ENCODE measurements around the gene ISM1. TPM values are rescaled to one million over a fixed set of nuclear protein-coding genes. Genes with fewer than 3 reads are reported as not detected.

Gene ISM1
- total and polyA plus RNA-seq, 2 of the 13 experiments (the other 11 are each of a cell fraction or from before 2014, with no cell fraction given) = 0.40 to 1.4 TPM

- H3K4me3 ChIP-seq (replicated peaks in 1 of 3; ENCODE audit: insufficient read depth in 1 of 3, low read depth in 2 of 3, low read length in 3 of 3) = no peak overlapping the region
- 58% methylated on average over 1 of the region's 1 CpG for WGBS (ENCODE audit: low lambda C conversion rate)
- no peak overlapping the region for H2AFZ ChIP-seq (ENCODE audit: low read length)
- H4K20me1 ChIP-seq (ENCODE audit: insufficient read depth, low read length) = no peaks in the 10 kb centered on the region
- ChIA-PET CTCF (ENCODE audit: low intra/inter-chr PET ratio, low total read pairs) (no interaction called here), POLR2A (interaction anchor here (1.3 kb wide), 1 partner anchor 17 kb away, joined by 5 read pairs; no protein-coding TSS in a partner anchor)
- TF ChIP-seq JUN (CRISPR knock-in tag; IDR thresholded peaks at IDR 0.05) = no peak
- TF ChIP-seq ZNF331 (CRISPR knock-in tag; IDR thresholded peaks at IDR 0.05) = peak; percentile 100
- peaks cover 10% of the 10 kb centered on the region for H3K4me1 ChIP-seq (ENCODE audit: insufficient read depth, low read length)
- H3K79me2 ChIP-seq (ENCODE audit: insufficient read depth, low read length) = no peaks in the 10 kb centered on the region
- peaks cover 8% of the 10 kb centered on the region for H3K9me3 ChIP-seq (ENCODE audit: low read length)
- H3K27ac ChIP-seq (ENCODE audit: extremely low read length, insufficient read depth, low read length) = no peak overlapping the region
- DNase-seq (ENCODE audit: low spot score) = no peak
- no peak for ATAC-seq
- no peak overlapping the region for H3K9ac ChIP-seq (ENCODE audit: insufficient read depth, low read depth, low read length)
- peaks cover 0 to 11% of the 10 kb centered on the region in 2 experiments; a peak in 2 of 5 replicates for H3K27me3 ChIP-seq (ENCODE audit: control insufficient read depth in 1 of 2, insufficient read depth in 2 of 2, low read length in 2 of 2)
- no TSS peak for BruUV-seq (replicated peaks)
- in situ Hi-C loops (cut with HindIII; ENCODE audit: extremely low pct_ligation_motif_present, low pct_unique_long_range_greater_than_20kb) (no loop called here), intact Hi-C loops (cut with micrococcal nuclease; ENCODE audit: unreplicated experiment) (no loop called here)
- FAIRE-seq = no peak
- H3K4me2 ChIP-seq (ENCODE audit: low read depth, low read length) = no peak overlapping the region
- no peaks in the 10 kb centered on the region for H3K36me3 ChIP-seq (replicated peaks in 1 of 2; ENCODE audit: control insufficient read depth in 1 of 2, insufficient read depth in 2 of 2, low read length in 2 of 2)
These were observed 5.3 kb downstream of the ISM1 start for GRCh38 chr20:13226367-13226766.

GRCh38 chr20:13228771-13229170 lies 7.7 kb downstream of the ISM1 start:
- no peaks in the 10 kb centered on the region for H3K27me3 ChIP-seq (ENCODE audit: control insufficient read depth in 1 of 2, insufficient read depth in 2 of 2, low read length in 2 of 2)
- no peaks in the 10 kb centered on the region for H4K20me1 ChIP-seq (ENCODE audit: insufficient read depth, low read length)
- ChIA-PET CTCF (ENCODE audit: low intra/inter-chr PET ratio, low total read pairs) (no interaction called here), POLR2A (no interaction called here)
- H3K36me3 ChIP-seq (replicated peaks in 1 of 2; ENCODE audit: control insufficient read depth in 1 of 2, insufficient read depth in 2 of 2, low read length in 2 of 2) = no peaks in the 10 kb centered on the region
- intact Hi-C loops (cut with micrococcal nuclease; ENCODE audit: unreplicated experiment) (no loop called here), in situ Hi-C loops (cut with HindIII; ENCODE audit: extremely low pct_ligation_motif_present, low pct_unique_long_range_greater_than_20kb) (no loop called here)
- no TSS peak for BruUV-seq (replicated peaks)
- H3K4me3 ChIP-seq (replicated peaks in 1 of 3; ENCODE audit: insufficient read depth in 1 of 3, low read depth in 2 of 3, low read length in 3 of 3) = no peak overlapping the region
- no peak overlapping the region for H3K4me2 ChIP-seq (ENCODE audit: low read depth, low read length)
- 87% methylated on average over 2 of the region's 2 CpGs for WGBS (ENCODE audit: low lambda C conversion rate)
- no peak for ATAC-seq
- H3K27ac ChIP-seq (ENCODE audit: extremely low read length, insufficient read depth, low read length) = no peak overlapping the region
- H2AFZ ChIP-seq (ENCODE audit: low read length) = no peak overlapping the region
- DNase-seq (ENCODE audit: low spot score) = no peak
- FAIRE-seq = no peak
- peaks cover 8% of the 10 kb centered on the region for H3K9me3 ChIP-seq (ENCODE audit: low read length)
- no peak overlapping the region for H3K9ac ChIP-seq (ENCODE audit: insufficient read depth, low read depth, low read length)
- H3K79me2 ChIP-seq (ENCODE audit: insufficient read depth, low read length) = no peaks in the 10 kb centered on the region
- no peaks in the 10 kb centered on the region for H3K4me1 ChIP-seq (ENCODE audit: insufficient read depth, low read length)
- TF ChIP-seq ZNF318 (CRISPR knock-in tag; IDR thresholded peaks at IDR 0.05) (no peak), NAIF1 (CRISPR knock-in tag; IDR thresholded peaks at IDR 0.05; ENCODE audit: borderline replicate concordance) (no peak), RARA (CRISPR knock-in tag; IDR thresholded peaks at IDR 0.05) (no peak), PATZ1 (CRISPR knock-in tag; IDR thresholded peaks at IDR 0.05) (no peak), NFKB2 (CRISPR knock-in tag; IDR thresholded peaks at IDR 0.05; ENCODE audit: borderline replicate concordance) (no peak), ZNF143 (CRISPR knock-in tag; IDR thresholded peaks at IDR 0.05) (no peak), ZNF431 (CRISPR knock-in tag; IDR thresholded peaks at IDR 0.05; ENCODE audit: borderline replicate concordance, low read depth) (no peak)

All from HepG2 (cell line).